GM19239 (cell line): ENCODE results near the gene SGSM1.
"Not testable (repeated sequence)": the region's sequence is repeated elsewhere in the genome, so short reads cannot be mapped to it uniquely, and the experiment has no call there.

ENCODE experiments used
- DNase-seq: peaks from one replicate; pipeline ENCODE4 v3.0.0; 2011; ENCODE audit warnings: low spot score; ENCODE audit not compliant: insufficient read length
- FAIRE-seq: peaks from 2 replicates; lab custom pipeline; 2011; peaks lifted over from hg19 to GRCh38; lab: Jason Lieb, UNC

The SGSM1 gene

DNA sequence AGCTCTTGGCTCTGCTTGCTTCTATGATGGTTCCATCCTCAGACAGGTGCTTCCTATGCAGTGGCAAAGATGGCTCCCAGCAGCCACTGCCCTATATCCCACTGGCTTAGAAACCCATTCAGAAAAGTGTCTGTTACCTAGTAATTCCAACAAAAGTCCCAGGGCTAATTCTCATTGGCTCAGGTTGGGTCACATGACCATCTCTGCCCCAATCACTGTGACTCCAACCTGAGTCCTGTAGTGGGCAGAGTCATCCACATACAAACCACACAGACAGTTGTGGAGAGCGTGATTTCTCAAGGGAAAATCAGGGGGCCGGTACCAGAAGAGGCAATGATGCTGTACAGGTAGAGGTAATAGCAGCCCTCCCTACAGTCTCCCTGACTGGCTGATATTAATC, 73.0 kb downstream of the SGSM1 start:
- FAIRE-seq (no peak), DNase-seq (no peak)

- no peak for DNase-seq
- no peak for FAIRE-seq
Observed at GRCh38 chr22:24883432-24883831, 77.4 kb downstream of the SGSM1 start.

DNA sequence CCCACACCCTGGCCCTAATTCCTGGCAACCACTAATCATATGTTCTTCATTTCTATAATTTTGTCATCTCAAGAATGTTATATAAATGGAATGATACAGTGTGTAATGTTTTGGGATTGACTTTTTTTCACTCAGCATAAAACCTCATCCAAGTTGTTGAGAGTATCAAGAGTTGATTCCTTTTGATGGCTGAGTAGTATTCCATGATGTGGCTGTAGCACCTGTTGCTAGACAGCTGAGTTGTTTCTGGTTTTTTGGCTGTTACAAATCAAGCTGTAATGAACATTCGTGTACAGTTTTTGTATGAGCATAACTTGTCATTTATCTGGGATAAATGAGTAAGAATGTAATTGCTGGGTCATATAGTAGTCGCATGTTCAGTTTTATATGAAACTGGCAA, 81.2 kb downstream of the SGSM1 start:
- no peak for FAIRE-seq
- DNase-seq = no peak

- no peak for DNase-seq
- FAIRE-seq = no peak
Observed at GRCh38 chr22:24893341-24894070, 87.5 kb downstream of the SGSM1 start.

GRCh38 chr22:24894220-24894975, 88.4 kb downstream of the SGSM1 start:
- DNase-seq (no peak), FAIRE-seq (no peak)

DNA sequence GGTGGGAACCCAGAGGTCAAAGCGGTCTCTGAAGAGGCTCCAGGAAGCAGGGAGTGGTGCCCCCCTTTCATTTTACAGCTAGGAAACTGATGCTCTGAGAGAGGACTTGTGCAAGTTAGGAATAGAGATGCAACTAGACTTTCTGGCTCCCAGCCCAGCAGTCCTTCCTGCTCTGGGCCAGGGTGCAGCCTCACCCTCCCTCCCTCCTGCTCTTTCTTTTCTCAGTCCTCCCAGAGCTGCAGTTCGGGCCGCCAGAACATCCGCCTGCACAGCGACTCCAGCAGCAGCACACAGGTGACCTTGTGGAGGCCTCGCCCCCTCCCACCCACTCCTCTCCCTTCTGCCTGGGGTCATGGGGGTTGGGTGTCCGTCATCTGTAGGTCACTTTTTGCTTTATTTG, 89.0 kb downstream of the SGSM1 start:
- FAIRE-seq = no peak
- no peak for DNase-seq

DNA sequence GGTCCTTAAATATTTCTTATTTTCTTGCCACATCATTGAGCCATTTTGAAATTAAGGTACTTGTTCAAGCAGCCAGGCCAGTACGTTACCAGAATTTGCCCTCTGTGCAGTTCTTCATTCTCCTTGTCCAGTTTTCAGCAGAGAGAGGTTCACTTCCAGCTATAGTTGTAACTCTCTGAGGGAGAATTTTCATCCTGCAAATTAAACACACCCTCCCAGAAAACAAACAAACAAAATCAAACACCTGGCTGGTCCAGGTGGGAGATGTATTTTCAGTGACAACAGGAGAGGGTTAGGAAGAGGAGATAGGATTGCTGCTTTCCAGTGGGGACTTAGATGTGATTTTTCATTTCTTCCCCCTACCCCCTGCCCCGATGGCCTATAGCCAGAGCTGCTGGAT, 95.4 kb downstream of the SGSM1 start:
- DNase-seq = no peak
- FAIRE-seq = no peak

- FAIRE-seq = no peak
- no peak for DNase-seq
Observed at GRCh38 chr22:24905909-24906308, 99.9 kb downstream of the SGSM1 start.

DNA sequence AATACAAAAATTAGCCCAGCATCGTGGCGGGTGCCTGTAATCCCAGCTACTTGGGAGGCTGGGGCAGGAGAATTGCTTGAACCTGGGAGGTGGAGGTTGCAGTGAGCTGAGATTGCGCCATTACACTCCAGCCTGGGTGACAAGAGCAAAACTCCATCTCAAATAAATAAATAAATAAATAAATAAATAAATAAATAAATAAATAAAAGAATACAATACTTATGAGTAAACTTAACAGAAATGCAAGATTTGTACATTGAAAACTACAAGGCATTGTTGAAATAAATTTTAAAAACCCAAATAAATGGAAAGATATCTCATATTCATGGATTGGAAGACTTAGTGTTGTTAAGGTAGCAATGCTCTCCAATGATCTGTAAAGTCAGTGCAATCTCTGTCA, 101.1 kb downstream of the SGSM1 start:
- FAIRE-seq = not testable (repeated sequence)

DNA sequence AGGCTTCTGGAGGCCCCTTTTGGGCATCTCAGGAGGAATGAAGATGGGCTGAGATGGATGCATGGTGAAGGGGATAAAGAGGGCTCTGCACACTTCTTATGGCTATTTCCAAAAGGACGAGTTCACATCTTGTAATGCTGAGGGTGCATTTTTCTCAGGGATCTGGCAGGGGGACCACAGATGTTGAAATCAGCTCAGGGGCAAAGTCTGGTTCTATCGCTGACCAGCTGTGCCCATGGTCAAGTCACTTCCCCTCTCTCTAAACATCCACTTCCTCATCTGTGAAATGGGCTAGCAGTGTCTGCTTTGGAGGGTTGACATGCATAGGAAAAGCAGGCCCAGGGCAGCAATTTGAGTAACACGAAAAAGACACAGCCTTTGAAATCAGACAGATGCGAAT, 114.0 kb downstream of the SGSM1 start:
- DNase-seq (no peak), FAIRE-seq (no peak)

More for the DNA sequence above, 101.1 kb downstream of the SGSM1 start:
- not testable (repeated sequence) for DNase-seq

GRCh38 chr22:24925586-24926427, 119.8 kb downstream of the SGSM1 start:
- no peak for DNase-seq
- no peak for FAIRE-seq

DNA sequence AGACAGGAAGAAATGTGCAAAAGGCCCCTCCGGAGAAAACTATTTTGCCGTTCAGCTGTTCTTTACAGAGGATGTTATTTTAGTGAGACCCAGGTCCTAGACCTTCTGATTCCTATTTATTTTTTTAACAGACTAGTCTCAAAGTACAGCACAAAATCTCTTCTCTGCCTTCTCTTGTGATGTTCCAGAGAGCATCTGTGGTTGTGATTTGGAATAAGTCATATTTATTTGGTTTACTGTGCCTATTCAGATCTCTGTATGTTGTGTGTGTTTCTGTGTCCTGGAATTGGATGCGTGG, 120.4 kb downstream of the SGSM1 start:
- DNase-seq (no peak), FAIRE-seq (no peak)

DNA sequence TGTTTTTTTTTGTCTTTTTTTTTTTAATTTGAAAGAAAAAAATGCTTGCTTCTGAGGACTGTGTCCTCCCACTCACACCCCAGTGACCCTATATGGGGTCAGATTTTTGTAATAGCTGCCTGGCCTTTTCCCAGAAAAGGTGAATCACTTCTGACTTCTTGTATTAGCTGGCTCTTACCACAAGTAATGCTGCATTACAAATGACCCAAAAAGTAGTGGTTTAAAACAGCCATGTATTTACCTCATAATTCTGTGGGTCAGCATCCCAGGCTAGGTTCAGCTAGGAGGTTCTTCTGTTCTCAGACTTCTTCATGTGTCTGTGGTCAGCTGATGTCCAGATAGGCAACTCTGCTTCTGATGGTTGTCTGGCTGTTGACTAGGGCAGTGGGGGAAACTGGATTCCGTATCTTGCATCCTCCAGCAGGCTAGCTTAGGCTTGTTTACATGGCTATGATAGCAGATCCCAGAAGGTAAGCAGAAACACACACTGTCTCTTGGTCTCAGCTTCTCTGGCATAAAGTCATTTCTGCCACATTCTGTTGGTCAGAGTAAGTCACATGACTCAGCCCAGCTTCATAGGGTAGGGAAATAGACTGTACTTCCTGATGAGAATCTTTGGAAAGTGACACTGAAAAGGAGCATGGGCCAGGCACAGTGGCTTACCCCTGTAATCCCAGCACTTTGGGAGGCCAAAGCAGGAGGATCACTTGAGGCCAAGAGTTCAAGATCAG, 121.0 kb downstream of the SGSM1 start:
- FAIRE-seq (no peak), DNase-seq (no peak)

DNA sequence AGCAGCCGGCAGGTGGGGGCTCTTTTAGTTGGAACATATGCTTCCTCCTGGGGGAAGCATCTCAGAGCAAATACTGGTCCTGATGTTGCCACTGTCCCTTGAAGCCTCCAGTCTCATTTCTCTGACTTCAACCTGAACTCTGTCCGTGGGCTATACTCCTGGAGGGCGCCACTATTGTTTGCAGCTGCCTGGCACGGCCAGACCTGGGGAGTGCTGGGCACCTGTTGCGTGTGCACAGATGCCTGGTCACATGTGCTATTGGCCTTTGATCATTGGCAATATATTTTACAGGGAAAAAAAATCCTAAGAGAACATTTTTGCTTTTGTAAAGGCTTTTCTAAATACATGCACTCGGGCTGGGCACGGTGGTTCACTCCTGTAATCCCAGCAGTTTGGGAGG, 122.3 kb downstream of the SGSM1 start:
- FAIRE-seq = no peak
- DNase-seq = no peak

GRCh38 chr22:24930678-24931077, 124.7 kb downstream of the SGSM1 start:
- FAIRE-seq (no peak), DNase-seq (no peak)

GRCh38 chr22:24935771-24936483, 129.9 kb downstream of the SGSM1 start:
- DNase-seq (no peak), FAIRE-seq (no peak)

DNA sequence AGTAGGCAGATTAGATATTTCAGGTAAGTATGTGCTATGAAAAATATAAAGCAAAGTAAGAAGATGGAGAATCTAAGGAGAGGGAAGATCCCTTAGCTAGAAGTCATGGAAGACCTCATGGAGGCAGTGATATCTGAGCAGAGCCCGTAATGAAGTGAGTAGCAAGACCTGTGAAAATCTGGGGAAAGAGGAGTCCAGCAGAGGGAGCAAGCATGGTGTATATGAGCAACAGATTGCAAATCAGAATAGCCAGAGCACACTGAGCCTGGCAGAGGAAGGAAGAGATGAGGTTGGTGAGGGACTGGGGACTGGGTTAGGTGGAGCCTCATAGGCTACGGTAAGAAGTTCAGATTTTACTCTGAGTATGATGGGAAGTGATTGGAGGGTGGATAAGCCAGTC, 131.1 kb downstream of the SGSM1 start:
- no peak for DNase-seq
- FAIRE-seq = no peak

- peak; percentile 59 for DNase-seq
- peak; percentile 70 for FAIRE-seq
Observed at GRCh38 chr22:24938741-24939341, 132.8 kb downstream of the SGSM1 start.

- no peak for FAIRE-seq
- DNase-seq = no peak
Observed at GRCh38 chr22:24942301-24942700, 136.3 kb downstream of the SGSM1 start.
